RPMI8226 (cell line): Measurements from ENCODE around the gene SYS1.

Experiments
- DNase-seq: peaks from one replicate; pipeline ENCODE4 v3.0.0-alpha.2; 2015

The SYS1 gene

DNA sequence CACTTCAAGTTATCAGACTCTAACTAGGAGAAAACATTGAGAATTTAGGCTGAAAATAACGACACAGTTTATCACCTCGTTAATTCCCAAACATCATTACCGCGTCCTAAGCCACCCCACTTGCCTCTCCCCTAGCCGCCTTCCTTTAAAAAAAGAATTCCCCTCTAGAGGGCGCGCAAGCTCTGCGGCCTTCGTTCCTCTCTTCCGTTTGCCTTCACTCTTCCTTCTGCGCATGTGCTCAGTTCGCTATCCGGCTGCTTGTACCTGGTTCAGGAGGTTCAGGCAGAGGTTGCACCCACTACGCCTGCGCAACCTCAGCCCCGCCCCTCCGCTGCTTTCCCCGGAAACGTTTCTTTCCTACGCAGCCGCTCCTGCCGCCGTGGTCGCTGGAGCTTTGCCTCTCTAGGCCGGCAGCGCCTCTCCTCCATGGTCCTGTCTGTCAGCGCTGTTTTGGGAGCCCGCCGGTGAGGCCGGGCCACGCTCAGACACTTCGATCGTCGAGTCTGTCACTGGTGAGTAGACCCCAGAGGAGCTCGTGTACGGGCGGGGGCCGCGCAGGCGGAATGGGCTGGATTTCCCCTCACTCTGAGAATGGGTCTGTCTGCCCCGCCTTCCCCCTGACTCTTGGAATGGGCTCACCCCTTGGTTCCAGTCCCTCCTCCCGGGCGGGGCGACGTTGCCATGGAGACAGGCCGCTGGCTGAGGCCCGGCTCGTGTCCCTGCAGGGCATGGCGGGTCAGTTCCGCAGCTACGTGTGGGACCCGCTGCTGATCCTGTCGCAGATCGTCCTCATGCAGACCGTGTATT, at the start of gene SYS1:
Gene SYS1 (plus strand): TSS at position 353 of the 807 bp plus-strand sequence. CDS start 376 bp downstream, at position 729.
- DNase-seq, result peak; percentile 98

DNA sequence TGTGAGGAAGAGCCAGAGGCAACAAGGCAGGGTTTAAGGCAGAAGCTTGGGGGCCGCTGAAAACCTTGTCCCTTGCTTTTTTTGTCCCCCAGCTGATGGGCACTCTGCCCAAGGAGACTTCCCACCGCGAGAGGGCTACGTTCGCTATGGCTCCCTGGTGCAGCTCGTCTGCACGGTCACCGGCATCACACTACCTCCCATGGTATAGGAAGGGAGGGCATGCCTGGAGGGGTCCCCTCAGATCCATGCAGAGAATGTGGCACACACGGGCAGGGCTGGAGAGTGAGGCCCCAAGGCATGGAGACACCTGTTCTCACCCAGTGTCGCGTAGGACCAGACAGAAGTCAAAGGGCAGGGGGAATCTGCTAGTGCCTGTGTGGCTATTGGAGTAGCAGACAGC, 49.0 kb upstream of the SYS1 start:
- DNase-seq, result no peak

DNA sequence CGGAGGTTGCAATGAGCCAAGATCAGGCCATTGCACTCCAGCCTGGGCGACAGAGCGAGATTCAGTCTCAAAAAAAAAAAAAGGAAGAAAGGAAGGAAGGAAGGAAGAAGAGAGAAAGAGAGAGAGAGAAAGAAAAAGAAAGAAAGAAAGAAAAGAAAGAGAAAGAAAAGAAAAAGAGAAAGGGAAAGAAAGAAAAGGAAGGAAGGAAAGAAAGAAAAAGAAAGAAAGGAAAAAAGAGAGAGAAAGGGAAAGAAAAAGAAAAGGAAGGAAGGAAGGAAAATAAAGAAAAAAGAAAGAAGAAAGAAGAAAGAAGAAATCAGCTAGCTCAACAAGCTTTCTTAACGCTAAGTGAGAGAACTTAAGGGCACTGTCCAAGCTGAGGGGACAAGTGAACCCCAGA, 47.3 kb upstream of the SYS1 start:
- DNase-seq, result no peak

DNA sequence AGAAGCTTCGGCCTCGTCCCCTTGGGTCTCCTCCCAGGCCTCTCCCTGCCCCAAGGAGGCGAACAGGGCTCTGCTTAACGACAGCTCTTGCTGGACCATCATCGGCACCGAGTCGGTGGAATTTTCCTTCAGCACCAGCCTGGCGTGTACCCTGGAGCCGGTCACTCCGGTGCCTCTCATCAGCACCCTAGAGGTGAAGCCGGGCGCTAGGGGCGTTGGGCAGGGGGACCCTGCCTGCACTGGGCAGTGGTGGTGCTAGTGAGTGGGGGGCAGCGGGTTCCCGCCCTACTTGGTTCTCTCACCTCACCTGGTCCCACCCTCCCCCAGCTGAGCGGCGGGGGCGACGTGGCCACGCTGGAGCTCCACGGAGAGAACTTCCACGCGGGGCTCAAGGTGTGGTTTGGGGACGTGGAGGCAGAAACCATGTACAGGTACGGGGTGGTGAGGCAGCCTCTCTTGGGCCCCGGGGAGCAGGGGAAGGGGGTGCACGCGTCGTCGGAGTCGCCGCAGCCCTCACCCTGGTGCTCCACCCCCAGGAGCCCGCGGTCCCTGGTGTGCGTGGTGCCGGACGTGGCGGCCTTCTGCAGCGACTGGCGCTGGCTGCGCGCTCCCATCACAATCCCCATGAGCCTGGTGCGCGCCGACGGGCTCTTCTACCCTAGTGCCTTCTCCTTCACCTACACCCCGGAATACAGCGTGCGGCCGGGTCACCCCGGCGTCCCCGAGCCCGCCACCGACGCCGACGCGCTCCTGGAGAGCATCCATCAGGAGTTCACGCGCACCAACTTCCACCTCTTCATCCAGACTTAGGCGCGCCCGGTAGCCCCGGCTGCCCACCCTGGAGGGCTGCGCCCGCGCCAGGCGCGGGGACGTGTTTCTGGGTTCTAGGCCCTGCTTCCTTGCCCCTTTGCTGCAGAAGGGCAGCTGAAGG, 46.5 kb upstream of the SYS1 start:
- DNase-seq, result no peak

DNA sequence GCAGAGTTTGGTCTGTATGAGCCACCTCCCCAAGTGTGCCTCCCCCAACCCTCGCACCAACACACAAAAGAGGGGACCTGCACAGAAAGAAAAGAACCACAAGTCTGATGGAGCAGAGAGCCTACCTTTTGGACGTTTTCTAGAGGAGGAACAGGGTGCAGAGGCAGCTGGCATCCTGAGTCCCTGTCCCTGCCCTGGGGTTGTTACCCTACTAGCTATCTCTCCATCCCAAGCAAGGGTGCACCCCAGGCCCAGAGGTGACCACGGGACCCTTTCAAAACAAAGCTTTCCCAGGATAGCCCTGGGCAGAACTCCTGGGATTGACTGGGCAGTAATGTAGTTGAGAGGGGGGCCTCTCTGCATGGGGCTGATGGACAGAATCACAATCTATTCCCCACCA, 45.1 kb upstream of the SYS1 start:
- no peak for DNase-seq

DNA sequence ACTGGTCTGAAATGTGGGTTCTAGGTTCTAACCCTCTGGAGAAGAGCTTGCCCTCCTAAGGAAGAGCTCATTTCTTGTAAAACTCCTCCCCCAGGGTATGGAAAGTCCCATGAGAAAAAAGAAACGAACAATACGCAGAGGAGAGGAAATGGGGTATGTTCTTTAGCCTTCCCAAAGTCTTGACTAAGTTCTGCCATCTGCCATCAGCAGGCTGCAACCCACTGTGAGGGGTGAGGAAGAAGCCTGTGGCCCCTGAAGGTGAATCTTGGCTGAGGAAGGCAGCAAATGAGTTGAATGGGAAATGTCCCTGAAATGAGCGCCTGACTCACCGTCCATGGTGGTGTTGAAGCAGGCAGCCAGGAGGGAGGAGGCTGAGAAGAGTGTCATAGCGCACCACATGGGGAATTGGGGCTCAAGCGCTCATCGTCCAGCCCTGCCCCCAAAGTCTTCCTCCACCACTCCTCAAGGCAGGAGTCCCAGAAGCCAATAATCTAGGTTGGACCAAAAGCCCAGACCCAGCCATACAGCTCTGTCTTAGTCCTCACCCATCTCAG, 44.5 kb upstream of the SYS1 start:
- DNase-seq, result no peak

DNA sequence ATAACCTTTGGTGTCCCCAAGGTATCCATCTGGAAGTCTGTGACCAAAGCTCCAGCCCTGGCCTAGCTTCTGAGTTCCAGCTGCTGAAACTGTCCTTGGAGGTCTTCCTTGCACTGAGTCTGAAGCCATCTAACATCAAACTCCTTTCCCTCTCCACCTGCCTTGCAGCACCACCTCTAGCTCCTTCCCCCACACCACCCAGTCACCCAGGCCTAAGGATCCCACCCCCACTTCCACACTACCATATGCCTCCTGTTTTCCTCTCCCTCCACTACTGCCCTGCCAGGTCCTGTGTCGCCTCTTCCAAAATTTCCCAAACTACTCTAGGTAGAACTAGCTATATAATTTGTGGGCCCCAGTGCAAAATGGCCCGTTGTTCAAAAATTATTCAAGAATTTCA, 44.0 kb upstream of the SYS1 start:
- DNase-seq, result no peak

DNA sequence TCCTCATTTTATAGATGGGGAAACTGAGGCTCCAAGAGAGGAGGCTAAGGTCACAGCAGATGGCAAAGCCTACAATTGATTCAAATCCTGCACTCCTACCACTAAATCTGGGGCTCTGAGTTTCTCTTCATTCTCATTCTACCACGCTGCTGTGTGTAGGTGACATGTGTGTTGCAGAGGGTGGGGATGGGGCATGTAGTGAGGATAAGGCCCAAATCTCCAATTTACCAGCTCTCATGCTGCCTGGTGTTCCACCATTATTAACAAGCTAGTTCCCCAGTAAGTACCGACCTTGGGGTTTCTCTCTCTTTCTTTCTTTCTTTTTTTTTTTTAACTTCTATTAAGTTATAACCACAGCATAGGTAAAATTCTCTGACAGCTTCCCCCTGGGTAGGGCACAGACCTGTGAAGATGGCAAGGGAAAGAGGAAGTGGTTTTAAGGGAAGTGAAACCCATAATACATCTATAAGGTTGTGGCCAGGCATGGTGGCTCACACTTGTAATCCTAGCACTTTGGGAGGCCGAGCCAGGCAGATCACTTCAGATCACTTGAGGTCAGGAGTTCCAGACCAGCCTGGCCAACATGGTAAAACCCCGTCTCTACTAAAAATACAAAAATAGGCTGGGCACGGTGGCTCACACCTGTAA, 41.9 kb upstream of the SYS1 start:
- DNase-seq, result peak; percentile 84

DNA sequence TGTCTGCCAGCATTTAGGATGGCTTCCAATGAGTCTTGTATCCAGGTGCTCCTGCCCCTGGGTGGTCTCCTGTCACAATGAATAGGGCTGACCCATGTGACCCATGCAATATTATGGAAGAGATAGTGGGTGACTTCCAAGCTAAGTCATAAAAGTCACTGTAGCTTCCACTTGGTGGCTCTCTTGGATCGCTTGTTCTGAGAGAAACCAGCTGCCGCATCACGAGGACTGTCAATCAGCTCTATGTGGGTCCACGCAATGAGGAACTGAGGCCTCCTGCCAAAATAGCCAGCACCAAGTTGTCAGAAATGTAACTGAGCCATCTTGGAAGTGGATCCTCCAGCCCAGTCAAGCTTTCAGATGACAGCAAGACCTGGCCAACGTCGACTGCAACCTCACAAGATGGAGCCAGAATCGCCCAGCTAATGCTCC, 40.0 kb upstream of the SYS1 start:
- peak; percentile 76 for DNase-seq

DNA sequence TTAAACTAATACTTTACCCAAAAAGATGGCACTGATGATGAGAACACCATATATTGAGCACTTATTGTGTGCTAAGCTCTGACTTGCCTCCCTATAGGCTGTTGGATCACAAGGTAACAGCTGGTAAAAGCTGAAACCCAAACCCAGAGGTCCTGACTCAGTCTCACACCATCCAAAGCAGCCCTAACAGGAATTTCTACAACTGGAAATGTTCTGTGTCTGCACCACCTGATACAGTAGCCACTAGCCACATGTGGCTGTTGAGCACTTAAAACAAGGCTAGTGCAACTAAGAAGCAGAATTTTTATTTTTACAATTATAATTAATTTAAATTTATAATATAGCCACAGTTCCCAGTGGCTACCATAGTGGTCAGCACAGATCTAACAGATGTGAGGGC, 39.2 kb upstream of the SYS1 start:
- DNase-seq, result no peak

DNA sequence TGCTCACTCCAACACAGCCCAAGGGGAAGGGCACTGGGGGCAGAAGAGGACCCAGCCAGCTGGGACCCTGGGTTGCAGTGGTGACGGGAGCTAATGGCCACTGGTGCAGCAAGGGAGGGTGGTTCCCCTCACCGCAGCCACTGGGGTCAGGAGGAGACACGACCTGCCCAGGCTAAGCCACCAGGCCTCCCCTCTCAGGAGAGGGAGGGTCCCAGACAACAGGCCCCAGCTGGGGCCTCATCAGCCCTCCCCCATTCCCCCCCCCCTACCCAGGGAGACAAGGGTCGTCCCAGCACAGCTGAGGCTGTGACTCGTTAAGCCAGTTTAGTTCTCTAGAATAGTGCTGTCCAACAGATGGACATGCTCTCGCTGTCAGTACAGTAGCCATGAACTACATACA, 37.6 kb upstream of the SYS1 start:
- DNase-seq, result no peak

DNA sequence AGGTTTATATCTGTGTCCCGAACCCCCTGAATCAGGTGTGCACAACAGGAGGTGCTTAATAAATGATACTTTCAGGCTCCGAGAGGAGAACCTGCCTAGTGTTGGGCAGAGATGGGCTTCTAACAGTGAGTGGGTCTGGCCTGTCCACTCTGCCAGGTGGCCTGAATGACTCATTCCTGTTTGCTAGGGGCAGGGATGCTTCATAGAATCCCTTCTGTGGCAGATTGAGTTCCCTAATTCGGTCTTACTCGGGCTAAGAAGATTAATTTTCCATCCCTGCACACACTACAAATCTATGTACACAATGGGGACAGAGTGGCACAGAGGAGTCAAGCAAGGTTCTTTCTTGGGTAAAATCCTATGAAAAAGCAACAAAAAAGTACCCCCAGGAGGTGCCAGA, 34.5 kb upstream of the SYS1 start:
- no peak for DNase-seq

DNA sequence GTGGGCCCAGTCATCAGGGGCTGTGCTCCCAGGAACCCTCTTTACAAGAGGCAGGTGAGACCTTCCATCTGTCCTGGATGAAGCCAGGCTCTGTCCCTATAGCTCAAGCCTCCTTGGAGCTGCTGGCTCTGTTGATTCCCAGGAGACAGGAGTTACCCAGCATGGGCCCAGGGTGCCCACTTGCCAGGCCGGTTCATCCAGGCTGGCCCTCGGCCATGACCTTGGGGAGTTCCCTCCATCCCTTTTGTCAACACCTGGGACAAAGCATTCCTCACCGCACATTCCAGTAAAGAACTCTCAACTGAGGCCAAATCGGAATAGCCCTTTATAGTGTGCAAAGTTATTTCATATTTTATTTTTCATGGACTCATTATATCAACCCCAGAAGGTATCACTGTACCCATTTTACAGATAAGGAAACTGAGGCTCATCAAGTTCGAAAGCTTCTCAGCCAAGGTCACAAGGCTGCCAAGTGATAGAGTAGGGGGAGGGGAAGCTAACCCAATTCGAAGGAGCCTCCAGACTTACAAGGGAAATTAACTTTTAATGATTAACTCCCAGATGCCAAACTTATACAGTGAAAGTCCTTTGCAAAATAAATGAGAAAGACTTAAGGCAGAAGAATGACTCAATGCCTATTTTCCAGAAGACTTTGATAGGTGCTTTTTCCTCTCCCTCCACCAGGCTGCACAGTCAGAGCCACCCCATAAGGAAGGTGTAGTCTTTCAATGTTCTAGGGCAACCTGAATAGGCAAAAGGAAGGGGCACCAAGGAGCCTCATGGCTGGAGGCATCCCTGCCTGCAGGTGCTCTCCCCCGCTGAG, 33.2 kb upstream of the SYS1 start:
- no peak for DNase-seq

DNA sequence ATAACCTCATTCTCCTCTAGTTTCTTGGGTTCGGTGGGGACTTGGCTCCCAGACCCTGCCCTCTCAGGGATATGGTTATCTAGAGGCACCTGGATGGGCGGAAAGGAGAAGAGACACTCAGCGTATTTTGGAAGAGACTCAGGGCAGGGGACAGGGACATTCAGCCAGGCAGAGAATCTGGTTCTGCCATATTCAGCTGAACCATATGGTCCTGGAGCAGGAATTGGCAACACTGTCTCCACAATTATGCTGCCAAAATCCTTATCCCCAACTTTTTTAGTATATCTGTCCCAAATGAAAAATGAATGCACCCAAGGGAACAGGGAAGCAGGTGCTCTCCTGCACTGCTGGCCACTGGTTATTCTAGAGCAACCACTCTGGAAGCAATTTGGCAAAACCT, 32.5 kb upstream of the SYS1 start:
- no peak for DNase-seq

DNA sequence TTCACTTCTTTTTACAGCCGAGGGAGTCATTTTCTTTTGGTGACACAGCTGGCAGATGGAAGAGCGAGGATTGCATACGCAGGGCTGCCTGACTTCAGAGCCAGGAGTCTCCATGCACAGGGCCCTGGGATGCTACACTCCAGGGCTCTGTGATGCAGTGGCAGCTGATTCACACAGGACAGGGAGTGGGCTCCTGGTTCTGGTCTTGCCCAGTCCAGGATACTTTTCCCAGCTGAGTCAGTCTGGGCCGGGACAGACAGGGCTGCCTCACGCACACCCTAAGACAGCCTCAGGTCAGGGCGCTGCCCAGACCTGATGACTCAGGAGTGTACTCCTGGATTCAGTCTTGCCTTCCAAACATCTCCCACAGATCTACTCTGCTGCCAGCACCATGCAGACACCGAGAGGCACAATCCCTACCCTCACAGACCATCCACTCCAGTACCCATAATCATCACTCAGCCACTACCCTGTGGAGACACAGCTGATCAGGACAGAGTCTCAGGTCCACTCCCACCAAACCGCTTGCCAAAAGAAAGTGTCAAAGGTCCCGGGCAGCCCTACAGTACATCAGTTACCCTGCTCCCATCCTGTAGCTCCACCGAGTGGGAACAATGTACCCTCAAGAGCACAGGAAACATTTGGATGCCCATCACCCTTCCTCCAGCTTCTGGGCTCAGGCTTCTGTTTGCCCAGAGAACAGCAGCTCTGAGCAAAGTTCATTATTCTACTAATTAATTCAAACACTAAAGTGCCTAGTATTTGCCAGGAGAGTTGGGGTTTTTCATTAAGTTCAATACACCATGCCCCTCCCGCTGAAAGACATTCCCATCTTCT, 26.2 kb upstream of the SYS1 start:
- DNase-seq, result no peak

DNA sequence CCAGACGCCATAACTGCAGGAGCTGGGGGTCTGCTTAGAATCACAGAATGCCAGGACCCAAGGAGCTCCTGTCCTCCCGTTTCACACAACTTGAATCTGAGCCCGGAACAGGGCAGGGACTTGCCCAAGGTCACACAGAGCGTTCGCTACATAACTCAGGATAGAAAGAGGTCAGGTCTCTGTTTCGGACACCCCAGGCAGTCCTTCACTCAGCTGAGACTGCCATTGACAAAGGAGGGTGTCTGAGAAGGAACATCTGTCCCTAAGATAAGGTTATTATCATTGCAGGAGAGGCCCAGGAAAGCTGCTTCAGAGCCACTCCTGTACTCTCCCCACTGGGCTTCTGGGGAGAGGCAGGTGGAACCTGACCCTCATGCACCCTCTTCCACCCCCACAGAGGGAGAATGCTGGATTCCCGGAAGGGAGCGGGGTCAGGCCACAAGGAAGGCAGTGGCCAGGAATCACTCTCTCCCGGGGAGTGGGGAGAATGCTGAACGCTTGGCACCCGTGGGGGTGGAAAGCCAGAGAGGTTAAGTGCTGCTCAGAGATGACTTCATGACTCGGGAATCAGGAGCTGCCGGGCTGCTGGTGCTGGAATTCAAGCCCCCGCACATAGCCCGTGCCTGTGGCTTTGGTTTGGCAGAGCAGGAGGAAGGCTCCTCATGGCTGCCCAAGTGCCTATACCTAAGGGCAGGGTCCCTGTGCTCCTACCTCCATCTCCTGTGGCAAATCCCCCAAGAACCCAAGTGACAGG, 25.4 kb upstream of the SYS1 start:
- DNase-seq, result no peak

DNA sequence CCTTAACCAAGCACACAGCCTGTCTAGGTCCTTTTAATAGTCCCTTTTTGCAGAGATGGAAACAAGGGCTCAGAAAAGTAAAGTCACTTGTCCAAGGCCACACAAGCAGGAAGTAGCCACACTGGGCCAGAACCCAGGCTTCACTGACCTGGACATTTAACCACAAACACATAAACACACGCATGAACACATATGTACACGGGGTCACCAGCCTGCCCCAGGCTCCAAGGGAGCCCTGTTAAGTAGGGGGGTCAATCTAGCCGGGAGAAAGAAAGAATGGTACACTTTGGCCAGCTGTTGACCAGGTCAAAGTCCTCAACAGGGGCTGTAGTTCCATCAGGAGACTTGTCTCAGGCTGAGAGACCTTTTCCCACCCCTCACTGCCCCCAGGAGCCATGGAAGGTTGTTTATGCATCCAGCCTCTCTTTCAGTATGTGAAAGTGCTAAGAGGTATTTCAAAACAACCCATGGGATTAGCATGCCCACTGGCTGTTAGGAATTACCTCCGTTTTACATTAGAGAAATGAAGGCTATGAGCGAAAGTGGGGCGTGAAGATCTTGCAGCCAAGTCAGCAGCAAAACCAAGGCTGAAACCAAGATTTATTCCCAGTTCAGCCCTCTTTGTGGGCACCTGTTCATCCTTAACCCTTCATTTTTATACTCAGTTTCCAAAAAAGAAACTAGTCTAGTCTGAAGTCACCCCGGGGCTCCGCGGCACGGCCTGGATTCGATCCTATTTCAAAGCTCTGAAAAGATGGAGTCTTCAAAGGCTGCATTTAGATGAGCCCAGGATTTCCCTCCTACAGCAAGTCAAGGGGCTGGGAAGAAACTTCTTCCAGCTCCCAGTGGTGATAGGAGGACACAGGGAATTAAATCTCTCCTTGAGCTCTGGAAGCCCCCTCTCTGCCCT, 24.6 kb upstream of the SYS1 start:
- DNase-seq, result no peak

DNA sequence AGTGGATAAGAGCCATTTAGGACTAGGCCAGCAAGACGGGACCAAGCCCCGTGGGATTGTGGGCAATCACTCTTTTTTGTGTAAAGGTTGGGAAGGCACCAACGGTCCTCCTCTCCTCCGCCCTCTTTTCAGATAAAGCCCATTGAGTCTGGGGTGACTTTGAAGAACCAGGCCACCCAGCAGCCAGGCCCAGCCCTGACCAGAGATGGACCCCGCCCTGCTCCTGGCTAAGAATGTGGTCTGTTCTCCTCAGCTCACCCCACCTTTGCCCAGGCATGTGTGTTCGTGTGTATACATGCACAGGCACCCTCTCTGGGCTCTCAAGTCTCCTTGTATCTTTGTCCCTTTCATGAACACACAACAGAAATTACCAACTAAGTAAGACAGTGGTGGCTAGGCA, 23.9 kb upstream of the SYS1 start:
- no peak for DNase-seq

DNA sequence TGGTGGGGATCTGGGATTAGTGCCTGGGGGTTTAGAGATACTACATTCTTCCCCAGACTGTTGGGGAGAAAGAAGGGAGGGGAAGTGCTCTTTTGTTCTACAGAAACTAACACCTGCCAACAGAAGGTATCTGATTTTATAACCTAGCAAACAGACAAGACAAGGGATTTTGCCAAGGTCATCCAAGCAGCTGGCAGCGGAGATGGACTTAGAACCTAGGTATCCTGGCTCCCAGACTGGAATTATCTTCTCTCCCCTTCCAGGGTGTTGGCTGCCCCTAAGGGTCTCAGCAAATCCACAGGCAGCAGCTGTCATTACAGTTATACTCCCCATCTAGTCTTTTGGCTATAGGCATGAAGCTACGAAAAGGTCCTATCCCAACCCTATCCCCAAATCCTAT, 23.2 kb upstream of the SYS1 start:
- no peak for DNase-seq
